GM18861 (cell line): Measurements from ENCODE around the gene KCNT1.

Source experiments
- ATAC-seq: cut with Tn5 transposase; IDR thresholded peaks from one replicate; pipeline ENCODE4 v1.9.1; 2021; ENCODE audit not compliant: unreplicated experiment

The KCNT1 gene

GRCh38 chr9:135698767-135699166 lies 3.2 kb upstream of the KCNT1 start:
- no peak for ATAC-seq

- no peak for ATAC-seq
These were observed 2.5 kb upstream of the KCNT1 start, which contains the start of gene SOHLH1 for GRCh38 chr9:135699440-135699839. SOHLH1 (minus strand) TSS chr9:135699481; CDS start chr9:135699467, 14 bp downstream.

GRCh38 chr9:135700525-135700924 lies 1.5 kb upstream of the KCNT1 start:
- ATAC-seq, result no peak

DNA sequence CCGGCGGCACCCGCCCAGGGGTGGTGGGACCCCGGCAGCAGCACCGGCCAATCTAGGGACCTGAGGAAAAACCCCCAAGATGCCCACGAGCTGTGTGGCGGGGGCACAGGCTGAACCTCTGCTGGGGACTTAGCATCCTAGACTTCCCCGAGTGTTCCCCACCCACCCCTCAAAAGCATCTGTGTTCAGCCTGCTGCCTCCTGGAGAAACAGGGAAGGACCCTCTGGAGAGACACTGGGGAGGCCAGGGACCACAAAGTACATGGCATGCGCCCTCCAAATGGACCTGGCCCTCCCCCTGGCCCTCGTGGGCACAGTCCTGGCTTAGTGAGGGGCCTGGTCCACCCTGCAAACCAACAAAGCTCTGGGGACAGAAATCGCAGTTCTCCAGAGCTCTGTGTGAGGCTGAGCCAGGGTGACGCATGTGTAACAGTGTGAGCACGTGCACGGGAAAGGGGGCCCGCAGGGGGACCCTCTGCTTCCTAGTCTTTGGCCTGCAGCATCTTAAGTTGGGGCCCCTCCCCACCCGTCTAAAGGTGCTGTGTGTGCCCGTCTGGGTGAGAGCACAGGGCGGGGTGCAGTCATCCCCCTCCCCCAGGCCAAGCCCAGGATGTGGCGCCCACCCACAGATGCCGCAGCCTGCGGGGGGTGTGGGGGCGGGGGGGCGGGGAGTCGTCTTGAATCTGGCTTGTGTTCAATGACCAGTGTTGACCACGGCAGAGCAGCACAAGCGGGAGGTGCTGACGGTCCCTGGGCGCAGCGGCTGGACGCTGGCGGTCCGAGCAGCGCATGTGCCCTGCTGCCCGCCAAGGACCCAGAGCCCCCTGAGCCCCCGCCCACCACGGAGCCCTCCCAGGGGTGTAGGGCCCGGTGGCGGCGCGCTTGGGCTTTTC lies 672 bp upstream of the KCNT1 start:
- no peak for ATAC-seq

DNA sequence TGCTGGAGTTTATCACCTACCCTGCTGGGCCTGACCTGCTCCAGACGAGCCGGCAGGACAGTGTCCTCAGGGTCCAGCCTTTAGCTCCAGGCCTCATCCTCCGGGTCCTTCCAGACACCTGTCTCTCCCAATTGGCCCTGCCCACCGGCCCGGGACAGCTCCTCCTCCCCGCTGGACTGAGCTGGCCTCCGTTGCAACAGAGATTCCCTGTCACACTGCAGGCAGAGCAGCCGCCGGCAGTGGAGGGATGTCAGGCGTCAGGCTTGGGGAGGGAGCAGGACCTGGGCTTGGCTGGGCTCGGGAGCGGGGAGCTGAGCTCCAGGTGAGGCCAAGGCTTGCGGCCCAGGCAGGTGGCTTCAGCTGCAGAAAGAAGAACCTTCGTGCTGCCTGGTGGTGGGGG lies 1.7 kb downstream of the KCNT1 start:
- no peak for ATAC-seq

DNA sequence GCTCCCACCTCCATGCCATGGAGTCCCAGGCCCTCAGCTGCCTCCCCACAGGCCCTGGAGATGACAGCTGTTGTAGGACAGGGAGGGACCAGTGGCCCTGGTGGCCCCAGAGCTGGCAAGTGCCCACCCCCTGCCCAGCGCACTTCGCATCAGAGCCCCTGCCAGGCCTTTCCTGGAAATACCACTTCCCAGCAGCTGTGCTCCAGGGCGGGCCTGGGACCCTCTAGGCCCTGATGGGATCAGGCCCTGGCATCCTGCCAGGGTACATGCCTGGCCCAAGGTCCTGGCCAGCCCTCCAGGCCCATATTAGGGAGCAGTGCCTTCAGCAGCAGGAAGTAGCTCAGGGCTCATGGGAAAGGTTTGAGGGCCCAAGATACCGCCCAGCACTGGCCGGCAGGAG lies 2.5 kb downstream of the KCNT1 start:
- ATAC-seq, result no peak

GRCh38 chr9:135705376-135705775 lies 3.4 kb downstream of the KCNT1 start:
- no peak for ATAC-seq

- no peak for ATAC-seq
These were observed 4.3 kb downstream of the KCNT1 start for GRCh38 chr9:135706288-135706687.

GRCh38 chr9:135707252-135708138 lies 5.5 kb downstream of the KCNT1 start:
- no peak for ATAC-seq

DNA sequence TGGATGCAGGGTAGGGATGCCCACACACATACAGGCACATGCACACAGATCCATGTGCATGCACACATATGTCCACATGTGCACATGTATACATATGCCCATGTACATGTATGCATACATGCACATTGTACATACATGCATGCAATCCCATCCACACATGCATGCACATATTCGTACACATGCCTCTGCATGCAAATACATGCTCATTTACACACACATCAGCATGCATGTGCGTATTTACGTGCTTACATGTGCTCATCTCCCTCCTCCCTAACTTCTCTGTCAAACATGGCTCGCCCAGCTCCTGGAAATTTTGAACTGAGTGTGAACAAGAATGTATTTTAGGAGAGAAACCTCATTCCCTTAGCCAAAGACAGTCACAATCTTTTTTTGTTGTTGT lies 6.2 kb downstream of the KCNT1 start:
- no peak for ATAC-seq

DNA sequence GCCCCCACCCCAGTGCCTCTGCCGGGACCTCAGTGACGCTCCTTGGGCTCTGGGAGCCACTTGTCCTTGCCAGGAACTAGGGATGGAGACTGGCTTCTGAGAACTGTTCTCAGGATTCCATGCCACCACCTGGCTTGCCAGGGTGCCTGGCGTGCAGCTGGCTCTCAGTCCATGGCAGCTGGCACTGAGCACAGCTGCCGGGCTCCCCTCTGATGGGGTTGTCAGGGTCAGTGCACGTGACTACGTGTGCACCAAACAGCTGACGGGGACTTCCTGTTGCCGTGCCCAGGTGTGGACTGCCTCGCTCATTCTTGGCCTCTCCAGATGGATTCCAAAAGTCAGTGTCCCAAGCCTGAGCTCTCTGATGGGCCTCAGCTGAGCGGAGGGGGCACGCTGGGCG lies 9.4 kb downstream of the KCNT1 start:
- ATAC-seq, result no peak

- no peak for ATAC-seq
These were observed 9.9 kb downstream of the KCNT1 start for GRCh38 chr9:135711881-135712280.

DNA sequence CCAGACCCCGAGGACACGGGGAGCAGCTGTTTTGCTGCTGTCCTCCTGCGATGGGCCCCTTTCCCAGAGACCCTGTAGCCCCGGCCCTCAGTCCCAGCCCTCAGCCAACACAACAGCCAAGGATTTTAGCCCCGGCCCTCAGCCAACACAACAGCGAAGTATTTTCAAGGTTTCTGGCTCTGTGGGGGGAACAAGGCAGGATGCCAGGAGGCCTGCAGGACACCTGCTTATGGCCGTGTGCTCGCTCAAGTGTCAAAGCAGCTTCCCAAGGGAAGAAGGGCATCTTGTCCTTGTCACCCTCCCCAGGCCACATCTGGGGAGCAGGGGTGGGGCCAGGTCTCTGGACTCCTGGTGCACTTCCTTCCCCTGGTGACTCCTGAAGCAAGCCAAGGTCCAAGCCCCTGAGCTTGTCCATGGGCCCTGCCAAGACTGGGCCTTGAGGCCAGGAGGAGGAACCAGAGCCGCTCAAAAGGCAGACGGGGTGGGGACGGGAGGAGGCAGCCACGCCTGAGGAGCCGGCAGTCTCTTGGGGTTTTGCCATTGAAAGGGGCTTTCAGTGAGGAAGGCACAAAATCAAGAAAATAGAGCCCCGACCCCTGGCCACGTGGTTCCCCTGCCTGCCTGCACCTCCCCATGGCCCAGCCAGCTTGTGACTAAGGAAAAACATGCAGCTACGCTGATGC lies 10.8 kb downstream of the KCNT1 start:
- ATAC-seq, result no peak

GRCh38 chr9:135714242-135715055 lies 12.5 kb downstream of the KCNT1 start:
- no peak for ATAC-seq

- ATAC-seq, result no peak
These were observed 13.1 kb downstream of the KCNT1 start for GRCh38 chr9:135715056-135715595.

DNA sequence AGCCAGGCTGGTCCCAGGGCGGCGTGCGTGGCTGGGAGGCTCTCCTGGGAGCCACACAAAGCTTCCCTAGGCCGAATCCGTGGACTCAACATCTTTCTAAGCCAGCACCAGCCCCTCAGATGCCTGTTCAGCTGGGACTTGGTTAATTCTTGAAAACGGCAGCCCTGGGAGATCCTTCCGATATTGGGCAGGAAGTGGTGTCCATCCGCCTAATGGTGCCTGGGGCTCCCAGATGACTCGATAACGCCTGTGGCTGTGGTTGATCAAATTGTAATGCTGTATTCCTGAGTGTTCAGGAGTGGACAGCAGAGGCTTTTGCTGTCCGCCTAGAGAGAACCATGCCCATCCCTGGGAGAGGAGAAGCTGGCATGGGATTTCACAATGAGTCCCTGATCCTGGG lies 14.1 kb downstream of the KCNT1 start:
- no peak for ATAC-seq

DNA sequence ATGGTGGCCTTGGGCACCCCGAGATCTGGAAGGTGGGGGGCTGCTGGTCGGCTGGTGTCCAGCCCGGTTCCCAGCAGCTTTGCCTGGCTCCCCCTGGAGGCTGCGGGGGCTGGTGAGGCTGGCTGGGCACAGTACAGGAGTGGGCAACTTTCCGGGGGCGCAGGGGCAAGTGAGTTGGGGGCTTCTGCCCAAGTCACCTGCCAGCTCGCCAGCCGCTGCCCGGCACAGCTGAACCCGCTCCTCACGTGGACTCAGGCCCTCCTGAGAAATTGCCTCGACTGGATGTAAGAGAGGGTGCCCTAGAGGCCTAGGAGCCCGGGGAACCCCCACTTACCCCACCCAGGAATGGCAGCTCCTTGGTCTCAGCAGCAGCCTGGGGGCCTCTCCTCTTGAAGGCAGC lies 15.4 kb downstream of the KCNT1 start:
- no peak for ATAC-seq

DNA sequence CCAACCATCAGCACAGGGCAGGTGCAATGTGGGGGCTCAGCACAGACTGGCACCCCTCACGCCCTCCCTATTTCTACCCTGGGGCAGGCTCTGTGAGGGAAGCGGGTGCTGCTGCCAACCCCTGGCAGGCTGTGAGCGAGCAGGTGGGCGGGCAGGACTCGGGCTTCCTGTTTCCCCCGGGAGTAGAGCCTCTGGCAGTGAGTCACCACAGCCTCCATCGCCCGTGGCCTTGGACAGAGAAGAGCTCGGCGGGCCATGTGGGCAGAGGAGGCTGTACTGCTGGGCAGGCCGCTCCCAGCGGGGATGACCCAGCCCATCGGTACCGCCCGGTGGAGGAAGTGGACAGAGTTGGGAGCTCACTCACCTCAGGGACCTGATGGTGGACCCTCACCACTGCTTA lies 16.6 kb downstream of the KCNT1 start:
- ATAC-seq, result no peak

GRCh38 chr9:135719472-135719871 lies 17.5 kb downstream of the KCNT1 start:
- ATAC-seq, result no peak

- ATAC-seq, result no peak
These were observed 20.4 kb downstream of the KCNT1 start for GRCh38 chr9:135722365-135722764.
